Measurements from ENCODE around the gene ARPIN. TPM values are rescaled to one million over a fixed set of nuclear protein-coding genes. Genes with fewer than 3 reads are reported as not detected.
A peak's percentile ranks its signal among the peaks of the same experiment; 100 is the strongest.

ARPIN gene
- total and polyA plus RNA-seq, 9 of the 15 experiments (the other 6 are each of a cell fraction or from before 2014, with no cell fraction given): not detected

DNA sequence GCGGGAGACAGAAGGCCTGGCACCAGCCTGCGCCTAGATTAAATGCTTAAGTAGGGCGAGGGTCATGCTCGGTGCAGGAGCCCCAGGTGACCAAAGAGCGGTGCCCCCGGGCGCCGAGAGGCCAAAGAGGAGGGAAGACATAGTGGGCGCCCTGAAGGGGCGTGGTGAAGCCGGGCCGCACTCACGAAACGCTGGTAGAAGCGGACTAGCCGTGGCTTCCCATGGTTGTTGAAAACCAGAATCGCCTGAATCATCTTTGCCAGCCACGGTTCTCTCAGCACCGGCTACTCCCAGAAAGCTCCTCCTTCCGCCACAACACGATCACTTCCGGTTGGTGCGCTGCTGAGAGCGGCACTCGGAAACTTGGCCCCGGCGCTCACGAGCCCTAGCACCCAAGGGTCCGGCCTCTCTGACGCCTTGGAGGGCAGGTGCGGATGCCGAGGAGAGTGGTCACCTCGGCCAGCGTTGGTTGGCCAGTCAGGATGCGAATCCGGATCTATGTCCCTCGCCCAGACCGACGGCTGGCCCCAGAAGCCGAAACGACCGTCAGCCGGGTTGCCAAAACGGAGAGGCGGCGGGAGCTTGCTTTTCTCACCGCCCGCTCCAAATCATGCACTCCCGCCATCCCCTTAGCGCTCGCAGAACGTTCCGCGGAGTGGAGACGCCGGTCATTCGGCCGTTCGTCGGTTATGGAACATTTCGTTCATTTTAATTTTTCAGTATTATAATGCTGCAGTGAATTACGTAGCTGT, 18.9 kb downstream of the ARPIN start, which contains the start of gene AP3S2 (continued):
- TF ChIP-seq AFF1 (IDR thresholded peaks at IDR 0.05; ENCODE audit: low read depth in 1 of 2, partially characterized antibody in 2 of 2) (peak in 1 of 2 experiments; percentile 19), ZNF668 (CRISPR knock-in tag; IDR thresholded peaks at IDR 0.05) (no peak), KAT8 (IDR thresholded peaks at IDR 0.05; ENCODE audit: low read depth) (no peak), ADNP (tag; IDR thresholded peaks at IDR 0.05) (no peak), KAT2B (IDR thresholded peaks at IDR 0.05; ENCODE audit: low read depth, low read length) (no peak), RBM39 (optimal IDR thresholded peaks at IDR 0.05; ENCODE audit: low read depth, low read length) (peak; percentile 94), EGR1 (conservative IDR thresholded peaks at IDR 0.05) (no peak), HDAC6 (IDR thresholded peaks at IDR 0.05; ENCODE audit: low read depth, low read length) (no peak), ETV5 (CRISPR knock-in tag; IDR thresholded peaks at IDR 0.05; ENCODE audit: low read depth) (peak; percentile 81)
- TF ChIP-seq, protein P1, sequence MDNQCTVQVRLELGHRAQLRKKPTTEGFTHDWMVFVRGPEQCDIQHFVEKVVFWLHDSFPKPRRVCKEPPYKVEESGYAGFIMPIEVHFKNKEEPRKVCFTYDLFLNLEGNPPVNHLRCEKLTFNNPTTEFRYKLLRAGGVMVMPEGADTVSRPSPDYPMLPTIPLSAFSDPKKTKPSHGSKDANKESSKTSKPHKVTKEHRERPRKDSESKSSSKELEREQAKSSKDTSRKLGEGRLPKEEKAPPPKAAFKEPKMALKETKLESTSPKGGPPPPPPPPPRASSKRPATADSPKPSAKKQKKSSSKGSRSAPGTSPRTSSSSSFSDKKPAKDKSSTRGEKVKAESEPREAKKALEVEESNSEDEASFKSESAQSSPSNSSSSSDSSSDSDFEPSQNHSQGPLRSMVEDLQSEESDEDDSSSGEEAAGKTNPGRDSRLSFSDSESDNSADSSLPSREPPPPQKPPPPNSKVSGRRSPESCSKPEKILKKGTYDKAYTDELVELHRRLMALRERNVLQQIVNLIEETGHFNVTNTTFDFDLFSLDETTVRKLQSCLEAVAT (IDR thresholded peaks at IDR 0.05): no peak
- TF ChIP-seq, protein P2, sequence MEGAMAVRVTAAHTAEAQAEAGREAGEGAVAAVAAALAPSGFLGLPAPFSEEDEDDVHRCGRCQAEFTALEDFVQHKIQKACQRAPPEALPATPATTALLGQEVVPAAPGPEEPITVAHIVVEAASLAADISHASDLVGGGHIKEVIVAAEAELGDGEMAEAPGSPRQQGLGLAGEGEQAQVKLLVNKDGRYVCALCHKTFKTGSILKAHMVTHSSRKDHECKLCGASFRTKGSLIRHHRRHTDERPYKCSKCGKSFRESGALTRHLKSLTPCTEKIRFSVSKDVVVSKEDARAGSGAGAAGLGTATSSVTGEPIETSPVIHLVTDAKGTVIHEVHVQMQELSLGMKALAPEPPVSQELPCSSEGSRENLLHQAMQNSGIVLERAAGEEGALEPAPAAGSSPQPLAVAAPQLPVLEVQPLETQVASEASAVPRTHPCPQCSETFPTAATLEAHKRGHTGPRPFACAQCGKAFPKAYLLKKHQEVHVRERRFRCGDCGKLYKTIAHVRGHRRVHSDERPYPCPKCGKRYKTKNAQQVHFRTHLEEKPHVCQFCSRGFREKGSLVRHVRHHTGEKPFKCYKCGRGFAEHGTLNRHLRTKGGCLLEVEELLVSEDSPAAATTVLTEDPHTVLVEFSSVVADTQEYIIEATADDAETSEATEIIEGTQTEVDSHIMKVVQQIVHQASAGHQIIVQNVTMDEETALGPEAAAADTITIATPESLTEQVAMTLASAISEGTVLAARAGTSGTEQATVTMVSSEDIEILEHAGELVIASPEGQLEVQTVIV (CRISPR knock-in tag; IDR thresholded peaks at IDR 0.05; ENCODE audit: borderline replicate concordance): no peak
- TF ChIP-seq, protein P3, sequence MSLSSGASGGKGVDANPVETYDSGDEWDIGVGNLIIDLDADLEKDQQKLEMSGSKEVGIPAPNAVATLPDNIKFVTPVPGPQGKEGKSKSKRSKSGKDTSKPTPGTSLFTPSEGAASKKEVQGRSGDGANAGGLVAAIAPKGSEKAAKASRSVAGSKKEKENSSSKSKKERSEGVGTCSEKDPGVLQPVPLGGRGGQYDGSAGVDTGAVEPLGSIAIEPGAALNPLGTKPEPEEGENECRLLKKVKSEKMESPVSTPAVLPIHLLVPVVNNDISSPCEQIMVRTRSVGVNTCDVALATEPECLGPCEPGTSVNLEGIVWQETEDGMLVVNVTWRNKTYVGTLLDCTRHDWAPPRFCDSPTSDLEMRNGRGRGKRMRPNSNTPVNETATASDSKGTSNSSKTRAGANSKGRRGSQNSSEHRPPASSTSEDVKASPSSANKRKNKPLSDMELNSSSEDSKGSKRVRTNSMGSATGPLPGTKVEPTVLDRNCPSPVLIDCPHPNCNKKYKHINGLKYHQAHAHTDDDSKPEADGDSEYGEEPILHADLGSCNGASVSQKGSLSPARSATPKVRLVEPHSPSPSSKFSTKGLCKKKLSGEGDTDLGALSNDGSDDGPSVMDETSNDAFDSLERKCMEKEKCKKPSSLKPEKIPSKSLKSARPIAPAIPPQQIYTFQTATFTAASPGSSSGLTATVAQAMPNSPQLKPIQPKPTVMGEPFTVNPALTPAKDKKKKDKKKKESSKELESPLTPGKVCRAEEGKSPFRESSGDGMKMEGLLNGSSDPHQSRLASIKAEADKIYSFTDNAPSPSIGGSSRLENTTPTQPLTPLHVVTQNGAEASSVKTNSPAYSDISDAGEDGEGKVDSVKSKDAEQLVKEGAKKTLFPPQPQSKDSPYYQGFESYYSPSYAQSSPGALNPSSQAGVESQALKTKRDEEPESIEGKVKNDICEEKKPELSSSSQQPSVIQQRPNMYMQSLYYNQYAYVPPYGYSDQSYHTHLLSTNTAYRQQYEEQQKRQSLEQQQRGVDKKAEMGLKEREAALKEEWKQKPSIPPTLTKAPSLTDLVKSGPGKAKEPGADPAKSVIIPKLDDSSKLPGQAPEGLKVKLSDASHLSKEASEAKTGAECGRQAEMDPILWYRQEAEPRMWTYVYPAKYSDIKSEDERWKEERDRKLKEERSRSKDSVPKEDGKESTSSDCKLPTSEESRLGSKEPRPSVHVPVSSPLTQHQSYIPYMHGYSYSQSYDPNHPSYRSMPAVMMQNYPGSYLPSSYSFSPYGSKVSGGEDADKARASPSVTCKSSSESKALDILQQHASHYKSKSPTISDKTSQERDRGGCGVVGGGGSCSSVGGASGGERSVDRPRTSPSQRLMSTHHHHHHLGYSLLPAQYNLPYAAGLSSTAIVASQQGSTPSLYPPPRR (CRISPR knock-in tag; IDR thresholded peaks at IDR 0.05; ENCODE audit: borderline replicate concordance): peak; percentile 80; the same call in 1 of the 2 replicates
